Umbilical cord (tissue), 2 donors: ENCODE results near the gene EFCAB3. TPM values are rescaled to one million over a fixed set of nuclear protein-coding genes. Genes with fewer than 3 reads are reported as not detected.
"Not testable (repeated sequence)": the region's sequence is repeated elsewhere in the genome, so short reads cannot be mapped to it uniquely, and the experiment has no call there.

Source experiments
- DNase-seq: peaks from one replicate; pipeline ENCODE4 v3.0.0-alpha.2; 2015; ENCODE audit warnings: low spot score
- total RNA-seq: library from RNA; depleted of rRNA; stranded (reverse); fragments of >200 nt; gene quantifications from one replicate; pipeline ENCODE4 v1.2.3, GENCODE V29; 2014; ENCODE audit warnings: low replicate concordance; ENCODE audit not compliant: insufficient read depth

Gene EFCAB3
- 3.6 TPM for total RNA-seq

GRCh38 chr17:62380253-62380652 lies at the start of gene EFCAB3:
TSS of gene EFCAB3 (plus strand) at chr17:62380553. CDS start at chr17:62382980, 2,427 bp downstream.
- DNase-seq = no peak

GRCh38 chr17:62336527-62336926 lies 43.8 kb upstream of the EFCAB3 start:
- no peak for DNase-seq

- DNase-seq = no peak
Measured at GRCh38 chr17:62343764-62344270, 36.5 kb upstream of the EFCAB3 start.

GRCh38 chr17:62351176-62351575 lies 29.2 kb upstream of the EFCAB3 start:
- DNase-seq = no peak

- DNase-seq = no peak
Measured at GRCh38 chr17:62366191-62366590, 14.2 kb upstream of the EFCAB3 start.

- no peak for DNase-seq
Measured at GRCh38 chr17:62381561-62381960, 1.2 kb downstream of the EFCAB3 start.

- no peak for DNase-seq
Measured at GRCh38 chr17:62388856-62389255, 8.5 kb downstream of the EFCAB3 start.

GRCh38 chr17:62392908-62393307 lies 12.6 kb downstream of the EFCAB3 start:
- no peak for DNase-seq

GRCh38 chr17:62398891-62399290 lies 18.5 kb downstream of the EFCAB3 start:
- no peak for DNase-seq

GRCh38 chr17:62405451-62405850 lies 25.1 kb downstream of the EFCAB3 start:
- no peak for DNase-seq

GRCh38 chr17:62413090-62413489 lies 32.7 kb downstream of the EFCAB3 start:
- not testable (repeated sequence) for DNase-seq

GRCh38 chr17:62423647-62424461 lies 43.5 kb downstream of the EFCAB3 start, which contains the start of gene METTL2A:
TSS of gene METTL2A (plus strand) at chr17:62423897. CDS start at chr17:62423903, 6 bp downstream.
- peak; percentile 90 for DNase-seq

GRCh38 chr17:62426214-62426613 lies 45.9 kb downstream of the EFCAB3 start:
- not testable (repeated sequence) for DNase-seq

GRCh38 chr17:62435251-62435650 lies 54.9 kb downstream of the EFCAB3 start:
- not testable (repeated sequence) for DNase-seq

GRCh38 chr17:62441181-62441580 lies 60.8 kb downstream of the EFCAB3 start:
- DNase-seq = not testable (repeated sequence)

GRCh38 chr17:62444063-62444462 lies 63.7 kb downstream of the EFCAB3 start:
- no peak for DNase-seq

GRCh38 chr17:62445791-62446190 lies 65.4 kb downstream of the EFCAB3 start:
- not testable (repeated sequence) for DNase-seq

- not testable (repeated sequence) for DNase-seq
Measured at GRCh38 chr17:62452195-62452594, 71.8 kb downstream of the EFCAB3 start.

GRCh38 chr17:62453041-62453440 lies 72.7 kb downstream of the EFCAB3 start:
- DNase-seq = not testable (repeated sequence)

GRCh38 chr17:62453656-62454055 lies 73.3 kb downstream of the EFCAB3 start:
- DNase-seq = not testable (repeated sequence)

GRCh38 chr17:62454111-62454510 lies 73.8 kb downstream of the EFCAB3 start:
- DNase-seq = not testable (repeated sequence)

GRCh38 chr17:62456016-62456415 lies 75.7 kb downstream of the EFCAB3 start:
- no peak for DNase-seq

GRCh38 chr17:62458483-62458882 lies 78.1 kb downstream of the EFCAB3 start:
- DNase-seq = not testable (repeated sequence)
